Uterus (tissue), 4 donors: Measurements from ENCODE around the gene CDH7. TPM values are rescaled to one million over a fixed set of nuclear protein-coding genes. Genes with fewer than 3 reads are reported as not detected.

Experiments
- DNase-seq, 2 donors: peaks; one replicate each; pipeline ENCODE4 v3.0.0-alpha.2; 2019 to 2020
- H3K27ac ChIP-seq, 2 donors: fragments of 200-600 bp; sonication (generic); 1 replicate in 1 of 2; 2 replicates in 1 of 2; pipeline ENCODE4 v1.5.1; 2016 to 2018
- H3K27me3 ChIP-seq, 2 donors: fragments of 200-600 bp; sonication (generic); one replicate each; pipeline ENCODE4 v1.5.1; 2018 to 2019; ENCODE audit warnings: control low read depth in 1 of 2
- H3K36me3 ChIP-seq, 2 donors: fragments of 200-600 bp; sonication (generic); one replicate each; pipeline ENCODE4 v1.5.1; 2019; ENCODE audit warnings: control low read depth in 1 of 2
- H3K4me1 ChIP-seq, 2 donors: fragments of 200-600 bp; sonication (generic); one replicate each; pipeline ENCODE4 v1.5.1; 2018 to 2019; ENCODE audit warnings: control low read depth in 1 of 2
- H3K4me3 ChIP-seq, 2 donors: fragments of 200-600 bp; sonication (generic); 1 replicate in 1 of 2; 2 replicates in 1 of 2; pipeline ENCODE4 v1.5.1; 2018 to 2019; ENCODE audit warnings: mild to moderate bottlenecking in 1 of 2
- H3K9me3 ChIP-seq, 2 donors: fragments of 200-600 bp; sonication (generic); one replicate each; pipeline ENCODE4 v1.5.1; 2019; ENCODE audit warnings: control low read depth in 1 of 2
- POLR2A ChIP-seq, 2 donors: fragments of 450-650 bp; IDR thresholded peaks; one replicate each; pipeline ENCODE4 v1.6.1; 2016; ENCODE audit warnings: antibody characterized with exemption in 2 of 2, mild to moderate bottlenecking in 1 of 2, moderate library complexity in 1 of 2
- intact Hi-C: fragments of 100-400 bp; cut with DNase I; formaldehyde crosslinking; loops from one replicate; pipeline ENCODE4 v1.15.1; 2023; ENCODE audit warnings: low total_unique reads
- total RNA-seq, 4 donors: library from RNA; depleted of rRNA in 3 of 4; stranded (reverse); fragments of >200 nt in 3 of 4; gene quantifications; one replicate each; pipeline versions ENCODE4 v1.1.0 to v1.2.4, GENCODE V29; 2014 to 2023
- TF ChIP-seq, protein P1 (sequence below), 4 experiments: fragments of 200-600 bp in 2 of 4; fragments of 450-650 bp in 2 of 4; sonication (generic) in 2 of 4; IDR thresholded peaks; one replicate each; pipeline ENCODE4 v1.5.1; 2016 to 2019; ENCODE audit warnings: antibody characterized with exemption in 4 of 4, mild to moderate bottlenecking in 2 of 4, moderate library complexity in 1 of 4
- donor health status: DM: yes; HTN: yes; CAD: no.

Gene CDH7
- total RNA-seq, 4 donors from 2014 or later = 2.8 TPM; not detected in 3

DNA sequence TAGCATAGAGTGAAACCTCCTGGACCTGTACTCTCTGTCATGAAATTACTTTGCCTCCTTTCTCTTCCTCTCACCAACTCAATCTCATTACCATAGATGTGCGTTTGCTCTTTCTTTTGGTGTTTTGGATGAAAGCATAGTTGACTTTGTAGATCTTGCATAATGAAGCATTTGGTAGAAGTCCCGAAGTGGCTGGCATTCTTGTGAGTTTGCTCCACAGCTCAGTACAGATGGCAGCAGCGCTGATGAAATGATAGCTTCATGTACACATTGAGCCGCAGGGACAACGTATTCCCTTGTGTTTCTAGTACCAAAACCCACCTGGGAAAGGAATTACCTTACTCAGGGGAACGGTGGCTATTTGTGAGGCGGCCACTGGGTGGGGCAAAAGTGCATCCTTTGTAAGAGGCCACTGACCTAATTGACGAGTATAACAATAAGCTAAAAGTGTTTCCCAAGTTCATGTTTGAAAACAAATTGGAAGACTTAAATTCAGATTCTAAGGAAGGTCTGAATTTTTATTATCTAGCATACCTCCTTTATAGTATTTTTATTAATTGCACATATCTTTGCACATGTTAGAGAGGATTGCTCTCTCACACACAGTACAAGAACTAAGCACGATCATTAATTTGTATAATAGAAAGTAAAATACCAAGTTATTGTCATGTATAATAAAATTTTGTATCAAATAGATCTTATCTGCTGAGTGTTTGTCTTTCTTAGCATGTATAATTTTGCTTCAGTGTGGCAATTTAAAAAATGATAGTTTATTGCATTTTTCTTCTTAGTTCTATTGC lies 25.4 kb upstream of the CDH7 start:
- no peaks in the 10 kb centered on the region for H3K9me3 ChIP-seq
- no peaks in the 10 kb centered on the region for H3K4me1 ChIP-seq
- H3K4me3 ChIP-seq = no peak overlapping the region
- no peak overlapping the region for H3K27ac ChIP-seq
- TF ChIP-seq POLR2A (IDR thresholded peaks at IDR 0.05) = no peak
- TF ChIP-seq, protein P1, sequence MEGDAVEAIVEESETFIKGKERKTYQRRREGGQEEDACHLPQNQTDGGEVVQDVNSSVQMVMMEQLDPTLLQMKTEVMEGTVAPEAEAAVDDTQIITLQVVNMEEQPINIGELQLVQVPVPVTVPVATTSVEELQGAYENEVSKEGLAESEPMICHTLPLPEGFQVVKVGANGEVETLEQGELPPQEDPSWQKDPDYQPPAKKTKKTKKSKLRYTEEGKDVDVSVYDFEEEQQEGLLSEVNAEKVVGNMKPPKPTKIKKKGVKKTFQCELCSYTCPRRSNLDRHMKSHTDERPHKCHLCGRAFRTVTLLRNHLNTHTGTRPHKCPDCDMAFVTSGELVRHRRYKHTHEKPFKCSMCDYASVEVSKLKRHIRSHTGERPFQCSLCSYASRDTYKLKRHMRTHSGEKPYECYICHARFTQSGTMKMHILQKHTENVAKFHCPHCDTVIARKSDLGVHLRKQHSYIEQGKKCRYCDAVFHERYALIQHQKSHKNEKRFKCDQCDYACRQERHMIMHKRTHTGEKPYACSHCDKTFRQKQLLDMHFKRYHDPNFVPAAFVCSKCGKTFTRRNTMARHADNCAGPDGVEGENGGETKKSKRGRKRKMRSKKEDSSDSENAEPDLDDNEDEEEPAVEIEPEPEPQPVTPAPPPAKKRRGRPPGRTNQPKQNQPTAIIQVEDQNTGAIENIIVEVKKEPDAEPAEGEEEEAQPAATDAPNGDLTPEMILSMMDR (IDR thresholded peaks at IDR 0.05) = no peak
- intact Hi-C loops = no loop called here
- no peak for DNase-seq
- no peaks in the 10 kb centered on the region for H3K36me3 ChIP-seq
- no peaks in the 10 kb centered on the region for H3K27me3 ChIP-seq

DNA sequence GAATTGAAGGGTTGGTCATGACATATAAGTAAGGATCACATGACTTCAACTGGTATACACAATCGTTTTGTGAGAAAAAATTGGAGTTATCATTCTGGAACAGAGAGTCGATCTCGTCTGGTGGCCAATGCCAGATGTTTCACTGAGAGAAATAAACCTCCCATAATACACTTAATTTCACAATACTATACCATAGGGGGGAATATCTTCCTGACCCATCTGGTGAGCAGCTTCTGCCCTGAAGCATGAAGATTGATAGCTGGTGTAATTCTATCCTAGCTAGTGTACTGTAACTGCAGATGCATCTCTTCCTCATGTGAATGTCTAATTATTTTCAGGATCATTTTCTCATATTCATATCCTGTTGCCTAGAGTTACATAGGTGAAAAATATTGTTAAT lies 15.7 kb upstream of the CDH7 start:
- intact Hi-C loops = no loop called here
- Histone ChIP-seq H3K4me3 (no peak overlapping the region), H3K4me1 (no peaks in the 10 kb centered on the region), H3K27ac (no peak overlapping the region), H3K9me3 (no peaks in the 10 kb centered on the region), H3K27me3 (no peaks in the 10 kb centered on the region), H3K36me3 (no peaks in the 10 kb centered on the region)
- no peak for DNase-seq
- TF ChIP-seq, protein P1 (IDR thresholded peaks at IDR 0.05) = no peak
- TF ChIP-seq POLR2A (IDR thresholded peaks at IDR 0.05) = no peak

DNA sequence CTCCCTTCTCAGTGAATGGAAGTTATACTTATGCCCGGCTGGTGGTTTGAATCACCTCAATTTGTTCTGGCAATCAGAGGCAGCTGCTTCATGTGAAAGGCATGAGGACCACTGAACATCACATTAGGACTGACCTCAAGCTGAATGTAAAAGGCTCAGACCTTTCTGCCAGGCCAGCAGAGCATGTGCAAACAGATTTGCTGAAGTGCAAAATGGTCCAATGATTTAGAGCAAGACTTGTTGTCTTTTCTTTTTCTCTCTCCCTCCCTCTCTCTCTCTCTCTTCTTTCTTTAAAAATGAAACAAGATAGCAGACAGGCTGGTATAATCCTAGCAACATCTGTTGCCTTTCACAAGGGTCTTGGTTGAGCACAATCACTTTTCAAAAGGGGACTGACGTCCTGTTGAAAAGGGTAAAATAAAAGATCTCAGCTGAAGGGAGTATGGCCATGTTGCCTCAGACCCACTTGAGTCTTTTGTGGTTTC lies 13.3 kb upstream of the CDH7 start:
- H3K4me3 ChIP-seq = no peak overlapping the region
- H3K27ac ChIP-seq = no peak overlapping the region
- no peaks in the 10 kb centered on the region for H3K36me3 ChIP-seq
- TF ChIP-seq POLR2A (IDR thresholded peaks at IDR 0.05) = no peak
- TF ChIP-seq, protein P1 (IDR thresholded peaks at IDR 0.05) = no peak
- H3K27me3 ChIP-seq = no peaks in the 10 kb centered on the region
- intact Hi-C loops = no loop called here
- H3K9me3 ChIP-seq = no peaks in the 10 kb centered on the region
- H3K4me1 ChIP-seq = no peaks in the 10 kb centered on the region
- no peak for DNase-seq

DNA sequence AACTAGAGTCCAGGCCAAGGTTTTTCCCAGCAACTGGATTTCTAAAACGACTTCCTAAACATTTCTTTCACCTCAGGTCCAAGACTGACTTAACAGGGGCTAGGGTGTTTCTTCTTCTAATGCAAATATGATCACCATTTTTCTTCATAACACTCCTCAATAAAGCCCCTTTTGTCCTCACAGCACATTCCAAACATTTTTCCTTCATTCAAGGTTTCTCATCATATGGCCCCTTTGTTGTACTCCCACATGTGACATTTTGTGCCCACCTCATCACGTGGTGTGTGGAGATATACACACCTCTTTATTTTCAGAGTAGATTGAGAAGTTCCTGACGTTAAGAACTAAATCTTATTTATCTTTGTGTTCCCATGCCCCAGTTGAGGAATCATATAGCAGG lies 3.9 kb upstream of the CDH7 start:
- no peak overlapping the region for H3K4me3 ChIP-seq
- H3K9me3 ChIP-seq = no peaks in the 10 kb centered on the region
- intact Hi-C loops = loop anchor here (10.0 kb wide), 1 partner anchor 58 kb away; no protein-coding TSS in a partner anchor
- H3K27ac ChIP-seq = no peak overlapping the region
- H3K4me1 ChIP-seq = no peaks in the 10 kb centered on the region
- no peaks in the 10 kb centered on the region for H3K27me3 ChIP-seq
- TF ChIP-seq, protein P1 (IDR thresholded peaks at IDR 0.05) = no peak
- no peak for TF ChIP-seq POLR2A (IDR thresholded peaks at IDR 0.05)
- no peak for DNase-seq
- no peaks in the 10 kb centered on the region for H3K36me3 ChIP-seq

DNA sequence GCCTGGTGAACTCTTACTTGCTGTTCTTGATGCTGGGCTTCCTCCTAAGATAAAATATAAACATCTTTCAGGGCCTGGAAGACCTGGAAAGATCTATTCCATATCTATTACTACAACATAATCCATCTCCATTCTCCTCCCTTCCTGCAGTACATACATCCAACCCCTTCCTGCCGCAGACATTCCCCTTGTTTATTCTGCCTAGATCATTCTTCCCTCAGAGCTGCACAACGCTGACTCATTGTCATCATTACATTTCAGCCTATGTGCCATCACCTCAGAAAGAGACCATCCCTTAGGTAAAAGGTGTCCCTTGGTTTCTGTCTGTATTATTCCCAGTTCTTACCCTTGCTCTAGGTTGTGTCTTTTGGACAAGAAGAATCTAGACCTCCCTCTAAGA lies 2.5 kb upstream of the CDH7 start:
- H3K27ac ChIP-seq = no peak overlapping the region
- H3K27me3 ChIP-seq = peaks cover 0 to 3% of the 10 kb centered on the region in 2 donors
- H3K9me3 ChIP-seq = no peaks in the 10 kb centered on the region
- H3K36me3 ChIP-seq = no peaks in the 10 kb centered on the region
- TF ChIP-seq POLR2A (IDR thresholded peaks at IDR 0.05) = no peak
- TF ChIP-seq, protein P1 (IDR thresholded peaks at IDR 0.05) = no peak
- intact Hi-C loops = loop anchor here (10.0 kb wide), 1 partner anchor 56 kb away; no protein-coding TSS in a partner anchor
- DNase-seq = no peak
- H3K4me3 ChIP-seq = no peak overlapping the region
- H3K4me1 ChIP-seq = no peaks in the 10 kb centered on the region
